PFSK-1 (cell line): ENCODE measurements around the gene LSR.

Experiments
- FOXP2 ChIP-seq: optimal IDR thresholded peaks from 2 replicates; pipeline ENCODE3; 2011; ENCODE audit warnings: borderline replicate concordance, control low read depth, inconsistent platforms; ENCODE audit not compliant: insufficient read depth; ENCODE audit errors: extremely low read length, extremely low read depth
- POLR2AphosphoS5 ChIP-seq: IDR thresholded peaks from 2 replicates; pipeline ENCODE4 v1.6.1; 2012; ENCODE audit warnings: low read depth, mild to moderate bottlenecking, control low read depth, low read length, moderate library complexity
- SIN3A ChIP-seq: IDR thresholded peaks from 2 replicates; pipeline ENCODE4 v1.6.1; 2012; ENCODE audit warnings: mild to moderate bottlenecking, low read length, moderate library complexity, borderline replicate concordance; ENCODE audit not compliant: insufficient read depth
- TAF1 ChIP-seq: IDR thresholded peaks from 2 replicates; pipeline ENCODE4 v1.6.1; 2012; ENCODE audit warnings: low read length, control low read depth, borderline replicate concordance; ENCODE audit not compliant: insufficient read depth
- TF ChIP-seq, protein P1 (sequence below), 2 experiments: IDR thresholded peaks; 2 replicates each; pipeline versions ENCODE4 v1.6.1 to v1.8.0; 2011 to 2012; ENCODE audit warnings: low read depth in 2 of 2, low read length in 2 of 2, control low read depth in 1 of 2, inconsistent platforms in 1 of 2, mild to moderate bottlenecking in 1 of 2, moderate library complexity in 1 of 2; ENCODE audit not compliant: insufficient read depth in 1 of 2

DNA sequence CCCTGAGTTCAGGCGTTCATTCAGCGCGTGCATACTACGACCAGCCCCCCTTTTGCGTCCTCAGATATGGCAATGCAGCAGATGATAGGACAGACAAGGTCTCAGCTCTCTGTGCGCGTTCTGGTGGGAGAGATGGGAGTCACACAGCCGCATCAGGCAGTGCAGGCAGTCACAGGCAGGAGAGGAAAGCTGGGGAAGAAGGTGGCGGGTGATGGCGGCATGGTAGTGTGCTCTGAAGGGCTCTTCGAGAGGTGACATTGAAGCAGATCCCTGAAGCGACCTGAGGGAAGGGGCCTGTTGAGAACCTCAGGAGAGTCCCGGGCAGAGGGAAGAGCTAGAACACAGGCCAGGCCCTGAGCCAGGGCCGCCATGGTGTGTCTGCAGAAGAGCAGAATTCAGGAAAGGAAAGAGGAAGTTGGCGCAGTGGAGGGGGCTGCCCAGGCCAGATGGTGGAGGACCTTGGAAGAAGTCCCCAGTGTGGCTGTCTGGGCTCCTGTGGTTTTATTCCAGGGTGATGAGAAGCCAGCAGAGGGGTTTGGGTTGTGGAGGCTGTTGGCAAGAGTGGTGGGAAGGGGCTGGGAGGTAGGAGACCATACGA lies 23.4 kb downstream of the LSR start:
- TF ChIP-seq, protein P1, sequence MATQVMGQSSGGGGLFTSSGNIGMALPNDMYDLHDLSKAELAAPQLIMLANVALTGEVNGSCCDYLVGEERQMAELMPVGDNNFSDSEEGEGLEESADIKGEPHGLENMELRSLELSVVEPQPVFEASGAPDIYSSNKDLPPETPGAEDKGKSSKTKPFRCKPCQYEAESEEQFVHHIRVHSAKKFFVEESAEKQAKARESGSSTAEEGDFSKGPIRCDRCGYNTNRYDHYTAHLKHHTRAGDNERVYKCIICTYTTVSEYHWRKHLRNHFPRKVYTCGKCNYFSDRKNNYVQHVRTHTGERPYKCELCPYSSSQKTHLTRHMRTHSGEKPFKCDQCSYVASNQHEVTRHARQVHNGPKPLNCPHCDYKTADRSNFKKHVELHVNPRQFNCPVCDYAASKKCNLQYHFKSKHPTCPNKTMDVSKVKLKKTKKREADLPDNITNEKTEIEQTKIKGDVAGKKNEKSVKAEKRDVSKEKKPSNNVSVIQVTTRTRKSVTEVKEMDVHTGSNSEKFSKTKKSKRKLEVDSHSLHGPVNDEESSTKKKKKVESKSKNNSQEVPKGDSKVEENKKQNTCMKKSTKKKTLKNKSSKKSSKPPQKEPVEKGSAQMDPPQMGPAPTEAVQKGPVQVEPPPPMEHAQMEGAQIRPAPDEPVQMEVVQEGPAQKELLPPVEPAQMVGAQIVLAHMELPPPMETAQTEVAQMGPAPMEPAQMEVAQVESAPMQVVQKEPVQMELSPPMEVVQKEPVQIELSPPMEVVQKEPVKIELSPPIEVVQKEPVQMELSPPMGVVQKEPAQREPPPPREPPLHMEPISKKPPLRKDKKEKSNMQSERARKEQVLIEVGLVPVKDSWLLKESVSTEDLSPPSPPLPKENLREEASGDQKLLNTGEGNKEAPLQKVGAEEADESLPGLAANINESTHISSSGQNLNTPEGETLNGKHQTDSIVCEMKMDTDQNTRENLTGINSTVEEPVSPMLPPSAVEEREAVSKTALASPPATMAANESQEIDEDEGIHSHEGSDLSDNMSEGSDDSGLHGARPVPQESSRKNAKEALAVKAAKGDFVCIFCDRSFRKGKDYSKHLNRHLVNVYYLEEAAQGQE (IDR thresholded peaks at IDR 0.05; ENCODE audit: insufficient read depth in 1 of 2, low read depth in 2 of 2, low read length in 2 of 2): no peak
- TF ChIP-seq POLR2AphosphoS5 (no peak), TAF1 (no peak), SIN3A (no peak), FOXP2 (no peak)
